Osteocyte (in vitro differentiated cells): ENCODE measurements around the gene ALK. TPM values are rescaled to one million over a fixed set of nuclear protein-coding genes. Genes with fewer than 3 reads are reported as not detected.

ENCODE experiments used
- DNase-seq: peaks from one replicate; pipeline ENCODE4 v3.0.0; 2021; ENCODE audit warnings: mixed read lengths; ENCODE audit not compliant: unreplicated experiment; ENCODE audit errors: extremely low spot score
- H3K27ac Mint-ChIP-seq: one replicate; pipeline ENCODE4 v1.8.0; 2021; ENCODE audit warnings: mild to moderate bottlenecking, mixed read lengths; ENCODE audit not compliant: unreplicated experiment
- H3K27me3 Mint-ChIP-seq: one replicate; pipeline ENCODE4 v1.8.0; 2021; ENCODE audit warnings: mixed read lengths; ENCODE audit not compliant: unreplicated experiment
- H3K36me3 Mint-ChIP-seq: one replicate; pipeline ENCODE4 v1.8.0; 2021; ENCODE audit warnings: mixed read lengths; ENCODE audit not compliant: unreplicated experiment
- H3K4me1 Mint-ChIP-seq: one replicate; pipeline ENCODE4 v1.8.0; 2021; ENCODE audit warnings: mixed read lengths; ENCODE audit not compliant: unreplicated experiment
- H3K4me3 Mint-ChIP-seq: one replicate; pipeline ENCODE4 v1.8.0; 2021; ENCODE audit warnings: mild to moderate bottlenecking, moderate library complexity, mixed read lengths; ENCODE audit not compliant: unreplicated experiment
- H3K9me3 Mint-ChIP-seq: one replicate; pipeline ENCODE4 v1.8.0; 2021; ENCODE audit warnings: mixed read lengths; ENCODE audit not compliant: unreplicated experiment
- CTCF ChIP-seq: fragments of 200-600 bp; sonication (generic); IDR thresholded peaks from 2 replicates; pipeline ENCODE4 v1.5.0; 2021; ENCODE audit warnings: antibody characterized with exemption, mild to moderate bottlenecking, moderate library complexity
- total RNA-seq: library from RNA; stranded (reverse); gene quantifications from 2 replicates; pipeline ENCODE4 v1.2.1, GENCODE V29; 2021

Gene ALK
- total RNA-seq, 1 donor from 2014 or later: not detected

- Mint-ChIP-seq H3K36me3 (no peaks in the 10 kb centered on the region), H3K4me1 (peaks cover 5% of the 10 kb centered on the region), H3K9me3 (peaks cover 6% of the 10 kb centered on the region), H3K27ac (no peak overlapping the region), H3K27me3 (no peaks in the 10 kb centered on the region), H3K4me3 (no peak overlapping the region)
- TF ChIP-seq CTCF: no peak
- DNase-seq: no peak
These were observed 176.4 kb downstream of the ALK start for GRCh38 chr2:29744976-29745375.

GRCh38 chr2:29743516-29743915 is 177.9 kb downstream of the ALK start:
- Mint-ChIP-seq H3K4me3 (no peak overlapping the region), H3K9me3 (peaks cover 6% of the 10 kb centered on the region), H3K27me3 (peaks cover 2% of the 10 kb centered on the region), H3K36me3 (no peaks in the 10 kb centered on the region), H3K4me1 (peaks cover 5% of the 10 kb centered on the region), H3K27ac (no peak overlapping the region)
- no peak for DNase-seq
- TF ChIP-seq CTCF: no peak

- no peaks in the 10 kb centered on the region for H3K36me3 Mint-ChIP-seq
- TF ChIP-seq CTCF: no peak
- H3K27ac Mint-ChIP-seq: no peak overlapping the region
- peaks cover 6% of the 10 kb centered on the region for H3K9me3 Mint-ChIP-seq
- no peaks in the 10 kb centered on the region for H3K4me1 Mint-ChIP-seq
- peaks cover 5% of the 10 kb centered on the region for H3K27me3 Mint-ChIP-seq
- no peak overlapping the region for H3K4me3 Mint-ChIP-seq
- DNase-seq: no peak
These were observed 178.7 kb downstream of the ALK start for GRCh38 chr2:29742656-29743055.

GRCh38 chr2:29741132-29741531 is 180.3 kb downstream of the ALK start:
- Mint-ChIP-seq H3K27me3 (peaks cover 8% of the 10 kb centered on the region), H3K36me3 (no peaks in the 10 kb centered on the region), H3K9me3 (no peaks in the 10 kb centered on the region), H3K4me3 (no peak overlapping the region), H3K4me1 (no peaks in the 10 kb centered on the region), H3K27ac (no peak overlapping the region)
- DNase-seq: no peak
- TF ChIP-seq CTCF: no peak

GRCh38 chr2:29733965-29734364 is 187.4 kb downstream of the ALK start:
- no peak overlapping the region for H3K4me3 Mint-ChIP-seq
- H3K4me1 Mint-ChIP-seq: no peaks in the 10 kb centered on the region
- no peaks in the 10 kb centered on the region for H3K36me3 Mint-ChIP-seq
- peaks cover 15% of the 10 kb centered on the region for H3K27me3 Mint-ChIP-seq
- no peak overlapping the region for H3K27ac Mint-ChIP-seq
- DNase-seq: no peak
- no peaks in the 10 kb centered on the region for H3K9me3 Mint-ChIP-seq
- no peak for TF ChIP-seq CTCF
